ENCODE data around the gene PLCB1.
A peak's percentile ranks its signal among the peaks of the same experiment; 100 is the strongest.

Gene PLCB1

GRCh38 chr20:8510808-8511207, 378.7 kb downstream of the PLCB1 start:
- Mint-ChIP-seq H3K4me3 (no peak overlapping the region), H3K27me3 (ENCODE audit: low read depth, poor library complexity) (no peaks in the 10 kb centered on the region), H3K27ac (no peak overlapping the region), H3K36me3 (ENCODE audit: low read depth) (no peaks in the 10 kb centered on the region), H3K9me3 (peaks cover 4% of the 10 kb centered on the region), H3K4me1 (no peaks in the 10 kb centered on the region)
- TF ChIP-seq, protein P1, sequence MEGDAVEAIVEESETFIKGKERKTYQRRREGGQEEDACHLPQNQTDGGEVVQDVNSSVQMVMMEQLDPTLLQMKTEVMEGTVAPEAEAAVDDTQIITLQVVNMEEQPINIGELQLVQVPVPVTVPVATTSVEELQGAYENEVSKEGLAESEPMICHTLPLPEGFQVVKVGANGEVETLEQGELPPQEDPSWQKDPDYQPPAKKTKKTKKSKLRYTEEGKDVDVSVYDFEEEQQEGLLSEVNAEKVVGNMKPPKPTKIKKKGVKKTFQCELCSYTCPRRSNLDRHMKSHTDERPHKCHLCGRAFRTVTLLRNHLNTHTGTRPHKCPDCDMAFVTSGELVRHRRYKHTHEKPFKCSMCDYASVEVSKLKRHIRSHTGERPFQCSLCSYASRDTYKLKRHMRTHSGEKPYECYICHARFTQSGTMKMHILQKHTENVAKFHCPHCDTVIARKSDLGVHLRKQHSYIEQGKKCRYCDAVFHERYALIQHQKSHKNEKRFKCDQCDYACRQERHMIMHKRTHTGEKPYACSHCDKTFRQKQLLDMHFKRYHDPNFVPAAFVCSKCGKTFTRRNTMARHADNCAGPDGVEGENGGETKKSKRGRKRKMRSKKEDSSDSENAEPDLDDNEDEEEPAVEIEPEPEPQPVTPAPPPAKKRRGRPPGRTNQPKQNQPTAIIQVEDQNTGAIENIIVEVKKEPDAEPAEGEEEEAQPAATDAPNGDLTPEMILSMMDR (IDR thresholded peaks at IDR 0.05): no peak
- DNase-seq: no peak

DNA sequence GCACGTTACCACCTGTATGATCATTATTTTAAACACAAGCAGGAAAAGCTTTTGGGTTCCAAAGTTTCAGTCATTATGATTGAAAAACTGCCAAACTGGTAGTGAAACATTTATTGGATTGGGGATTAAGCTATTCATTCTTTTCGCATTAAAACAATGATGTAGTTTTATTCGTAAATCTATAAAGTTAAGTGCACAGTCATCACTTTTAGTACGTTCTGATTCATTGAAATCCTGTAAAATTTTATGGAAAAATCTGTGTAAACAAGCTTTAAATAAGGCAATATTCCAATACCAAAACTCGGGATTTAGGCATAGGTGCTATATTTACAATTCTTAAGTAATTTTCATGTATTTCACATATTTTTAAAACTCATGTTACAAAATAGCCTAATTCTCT, 379.9 kb downstream of the PLCB1 start:
- no peaks in the 10 kb centered on the region for H3K27me3 Mint-ChIP-seq (ENCODE audit: low read depth, poor library complexity)

DNA sequence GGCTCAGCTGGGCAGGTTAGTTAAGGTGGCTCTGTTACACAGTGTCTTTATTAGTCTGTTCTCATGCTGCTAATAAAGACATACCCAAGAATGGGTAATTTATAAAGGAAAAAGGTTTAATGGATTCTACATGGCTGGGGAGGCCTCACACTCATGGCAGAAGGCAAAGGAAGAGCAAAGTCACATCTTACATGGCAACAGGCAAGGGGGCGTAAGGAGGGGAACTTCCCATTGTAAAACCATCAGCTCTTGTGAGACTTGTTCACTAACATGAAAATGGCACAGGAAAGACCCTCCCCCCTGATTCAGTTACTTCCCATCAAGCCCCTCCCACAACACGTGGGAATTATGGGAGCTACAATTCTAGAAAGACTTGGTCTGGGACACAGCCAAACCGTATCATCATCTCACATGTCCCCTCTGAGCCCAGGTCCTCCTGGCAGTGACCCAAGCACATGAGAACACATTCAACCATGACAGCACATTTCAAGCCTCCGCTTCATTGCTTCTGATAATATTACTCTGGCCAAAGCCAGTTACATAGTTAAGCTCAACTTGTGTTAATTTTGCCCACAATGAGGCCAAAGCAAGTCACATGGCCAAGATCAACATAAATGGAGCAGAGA, 383.9 kb downstream of the PLCB1 start:
- H3K9me3 Mint-ChIP-seq: peaks cover 5% of the 10 kb centered on the region
- H3K36me3 Mint-ChIP-seq (ENCODE audit: low read depth): no peaks in the 10 kb centered on the region
- H3K27ac Mint-ChIP-seq: no peak overlapping the region

More for the DNA sequence above, 379.9 kb downstream of the PLCB1 start:
- H3K36me3 Mint-ChIP-seq (ENCODE audit: low read depth): no peaks in the 10 kb centered on the region
- no peak for DNase-seq
- peaks cover 5% of the 10 kb centered on the region for H3K9me3 Mint-ChIP-seq
- TF ChIP-seq, protein P1 (IDR thresholded peaks at IDR 0.05): no peak
- no peak overlapping the region for H3K27ac Mint-ChIP-seq
- H3K4me3 Mint-ChIP-seq: no peak overlapping the region
- no peaks in the 10 kb centered on the region for H3K4me1 Mint-ChIP-seq

DNA sequence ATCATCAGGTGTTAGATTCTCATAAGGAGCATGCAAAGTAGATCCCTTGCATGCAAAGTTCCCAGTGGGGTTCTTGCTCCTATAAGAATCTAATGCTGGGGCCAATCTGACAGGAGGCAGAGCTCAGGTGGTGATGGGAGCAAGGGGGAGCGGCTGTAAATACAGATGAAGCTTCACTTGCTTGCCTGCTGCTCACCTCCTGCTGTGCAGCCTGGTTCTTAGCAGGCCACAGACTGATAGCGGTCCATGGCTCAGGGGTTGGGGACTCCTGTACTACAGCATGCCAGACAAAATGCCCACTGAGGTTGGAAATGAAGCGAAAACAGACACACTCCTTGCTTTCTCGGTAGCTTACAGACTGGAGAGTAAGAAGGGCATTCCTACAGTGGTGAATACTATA, 386.8 kb downstream of the PLCB1 start:
- Mint-ChIP-seq H3K36me3 (ENCODE audit: low read depth) (no peaks in the 10 kb centered on the region), H3K27ac (peak overlapping the region; percentile 68), H3K9me3 (peaks cover 5% of the 10 kb centered on the region), H3K27me3 (ENCODE audit: low read depth, poor library complexity) (no peaks in the 10 kb centered on the region), H3K4me3 (no peak overlapping the region), H3K4me1 (peaks cover 10% of the 10 kb centered on the region)
- TF ChIP-seq, protein P1 (IDR thresholded peaks at IDR 0.05): no peak
- DNase-seq: no peak

More for the DNA sequence above, 383.9 kb downstream of the PLCB1 start:
- TF ChIP-seq, protein P1 (IDR thresholded peaks at IDR 0.05): no peak
- H3K4me1 Mint-ChIP-seq: peaks cover 10% of the 10 kb centered on the region
- no peaks in the 10 kb centered on the region for H3K27me3 Mint-ChIP-seq (ENCODE audit: low read depth, poor library complexity)
- DNase-seq: no peak
- H3K4me3 Mint-ChIP-seq: no peak overlapping the region

DNA sequence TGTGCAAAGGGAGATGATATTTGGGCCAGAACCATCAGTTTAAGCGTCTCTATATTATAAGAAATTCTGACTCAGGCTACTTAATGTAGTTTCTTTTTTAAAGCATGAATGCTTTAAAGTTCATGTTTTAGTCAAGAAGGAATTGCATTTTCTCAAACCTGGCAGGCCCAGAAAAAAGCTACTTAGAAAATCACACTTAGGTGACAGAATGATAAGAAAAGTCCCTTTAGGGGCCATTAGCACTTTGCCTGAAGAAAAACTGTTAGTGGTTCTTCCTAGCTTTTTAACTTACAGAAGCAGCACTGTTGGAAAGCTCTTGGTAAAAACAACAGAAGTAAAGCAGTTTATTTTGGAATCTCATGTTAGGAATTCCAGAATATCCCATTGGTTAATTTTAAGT, 387.8 kb downstream of the PLCB1 start:
- Mint-ChIP-seq H3K4me3 (no peak overlapping the region), H3K36me3 (ENCODE audit: low read depth) (no peaks in the 10 kb centered on the region)
- no peak for DNase-seq

More for the DNA sequence above, 387.8 kb downstream of the PLCB1 start:
- Mint-ChIP-seq H3K9me3 (peaks cover 5% of the 10 kb centered on the region), H3K4me1 (peaks cover 10% of the 10 kb centered on the region), H3K27me3 (ENCODE audit: low read depth, poor library complexity) (no peaks in the 10 kb centered on the region), H3K27ac (no peak overlapping the region)
- TF ChIP-seq, protein P1 (IDR thresholded peaks at IDR 0.05): no peak
